ENCODE data around the gene KCNK18.

KCNK18 gene

GRCh38 chr10:117197189-117197588, at the start of gene KCNK18:
Gene KCNK18, plus strand, starts transcription at chr10:117197489. Its CDS starts 0 bp downstream, at chr10:117197489.
- no peak for DNase-seq

- no peak for DNase-seq
These were observed 49.0 kb upstream of the KCNK18 start for GRCh38 chr10:117148284-117148683.

- DNase-seq, result no peak
These were observed 44.6 kb upstream of the KCNK18 start for GRCh38 chr10:117152668-117153067.

DNA sequence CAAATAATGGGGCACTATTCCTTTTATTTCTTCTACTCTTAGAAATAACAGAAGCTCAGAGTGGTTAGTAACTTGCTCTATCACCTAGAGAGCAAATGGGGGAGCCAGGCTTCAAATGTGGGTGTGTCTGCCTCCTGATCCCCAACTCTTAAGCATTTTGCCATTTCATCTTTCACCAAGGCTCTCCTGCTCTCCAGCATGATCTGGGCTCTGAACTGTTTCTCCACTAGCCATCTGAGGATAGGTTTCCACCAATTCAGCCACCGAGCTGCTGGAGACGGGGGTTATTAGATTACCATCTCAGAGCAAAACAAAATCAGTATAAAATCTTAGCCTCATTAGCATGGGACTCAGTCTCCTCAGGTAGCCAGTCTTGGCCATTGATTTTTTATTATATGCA, 39.0 kb upstream of the KCNK18 start:
- no peak for DNase-seq

DNA sequence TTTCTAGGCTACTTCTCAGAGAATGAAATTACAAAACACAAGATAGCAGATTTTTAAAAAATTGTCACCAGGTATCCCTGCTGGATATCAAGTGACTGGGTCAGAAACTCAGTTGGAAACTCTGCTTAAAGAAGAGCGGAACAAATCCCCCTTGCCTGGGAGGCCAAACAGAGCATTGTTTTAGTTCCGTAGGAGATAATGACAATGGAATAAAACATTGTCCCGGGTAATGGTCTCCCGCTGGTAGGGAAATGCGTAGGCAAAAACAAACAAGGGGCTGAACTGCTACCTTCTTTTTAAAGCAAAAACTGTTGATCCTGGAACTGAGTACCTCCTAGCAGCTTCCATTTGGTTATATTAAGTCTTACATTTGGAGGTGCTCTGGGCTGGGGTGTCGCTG, 37.9 kb upstream of the KCNK18 start:
- no peak for DNase-seq

DNA sequence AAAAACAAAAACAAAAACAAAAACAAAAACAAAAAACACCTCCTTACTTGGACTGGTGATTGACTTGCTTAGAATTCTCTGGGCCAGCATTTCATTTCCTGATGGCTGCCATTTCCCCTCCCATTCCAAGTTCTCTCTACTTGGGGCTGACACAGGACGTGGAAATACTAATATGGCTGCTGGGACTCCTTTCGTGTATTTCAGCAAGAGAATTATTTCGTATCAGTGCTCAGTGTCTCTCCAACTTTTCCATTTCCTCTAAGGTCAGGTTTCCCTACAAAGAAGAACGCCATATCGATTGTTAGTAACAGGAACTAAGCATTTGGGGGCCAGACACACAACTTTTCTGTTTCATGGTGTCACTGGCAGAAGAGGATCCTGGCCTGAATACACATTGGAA, 36.7 kb upstream of the KCNK18 start:
- no peak for DNase-seq

- no peak for DNase-seq
These were observed 35.8 kb upstream of the KCNK18 start for GRCh38 chr10:117161386-117162033.

GRCh38 chr10:117162093-117163060, 34.9 kb upstream of the KCNK18 start:
- no peak for DNase-seq

DNA sequence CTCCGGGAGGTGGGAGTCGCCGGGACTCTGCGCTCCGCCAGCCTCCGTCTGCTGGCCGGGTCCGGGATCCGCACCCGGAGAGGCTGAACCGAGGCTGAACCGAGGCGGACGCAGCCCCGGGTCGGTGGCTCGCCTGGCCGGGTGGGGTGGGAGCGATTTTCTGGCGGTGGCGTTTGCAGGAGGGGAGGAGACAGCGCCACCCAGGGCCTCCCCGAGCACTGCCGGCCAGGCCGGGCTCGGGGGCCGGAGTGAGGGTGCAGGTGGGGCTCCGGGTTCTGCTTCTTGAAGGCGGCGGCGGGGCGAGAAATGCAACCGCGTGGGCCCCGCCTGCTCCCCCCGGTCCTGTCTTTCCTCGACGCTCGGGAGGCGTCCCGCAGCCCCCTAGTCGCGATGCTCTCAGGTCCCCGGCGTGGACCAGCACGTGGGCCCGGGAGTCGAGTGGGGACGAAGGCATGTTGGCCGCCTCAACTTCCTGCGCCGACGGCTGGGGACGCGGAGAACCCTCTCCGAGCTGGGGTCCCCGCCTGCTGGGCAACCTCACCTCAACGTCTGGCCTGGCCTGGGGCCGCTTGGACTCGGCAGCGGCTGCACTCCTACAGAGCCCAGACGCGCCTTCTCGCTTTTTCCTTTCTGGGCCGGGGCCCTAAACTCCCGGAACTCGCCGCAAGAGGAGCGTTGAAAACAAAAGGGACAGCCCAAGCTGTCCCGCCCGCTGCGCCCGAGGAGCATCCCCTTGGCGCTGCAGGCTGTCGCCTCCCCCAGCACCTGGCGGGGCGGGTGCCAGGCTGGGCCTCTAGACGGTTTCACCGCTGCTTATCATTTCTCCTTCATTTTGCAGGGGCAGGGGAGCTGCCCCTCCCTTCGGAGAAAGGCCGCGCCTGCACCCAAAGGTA, 34.0 kb upstream of the KCNK18 start:
- DNase-seq, result no peak

DNA sequence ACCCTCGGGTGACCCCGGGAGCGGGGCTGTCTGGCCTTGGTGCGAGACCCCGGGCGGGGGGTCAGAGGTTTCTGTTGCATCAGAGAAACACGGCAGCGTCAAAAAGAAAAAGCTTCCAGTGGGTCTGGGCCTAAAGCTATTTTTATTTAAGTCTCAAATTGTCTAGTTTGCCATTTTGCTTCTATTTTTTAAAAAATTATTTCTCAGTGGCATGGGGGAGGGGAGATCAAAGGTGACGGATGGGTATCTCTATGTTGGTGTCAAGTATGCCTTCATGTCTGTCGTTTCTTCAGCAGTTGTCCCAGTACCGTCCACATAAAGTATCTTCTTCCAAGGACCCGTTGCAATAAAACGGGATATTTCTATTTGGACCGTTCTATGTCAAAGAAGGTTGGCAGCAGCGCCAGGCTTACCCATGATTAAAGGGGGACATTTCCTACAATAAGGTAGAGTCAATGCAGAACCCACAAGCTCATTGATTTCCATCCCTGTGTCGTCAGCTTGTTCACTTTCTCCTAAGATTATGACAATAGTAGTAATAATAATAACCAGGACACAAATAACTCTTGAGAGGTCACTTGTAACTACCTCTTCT, 33.2 kb upstream of the KCNK18 start:
- no peak for DNase-seq

DNA sequence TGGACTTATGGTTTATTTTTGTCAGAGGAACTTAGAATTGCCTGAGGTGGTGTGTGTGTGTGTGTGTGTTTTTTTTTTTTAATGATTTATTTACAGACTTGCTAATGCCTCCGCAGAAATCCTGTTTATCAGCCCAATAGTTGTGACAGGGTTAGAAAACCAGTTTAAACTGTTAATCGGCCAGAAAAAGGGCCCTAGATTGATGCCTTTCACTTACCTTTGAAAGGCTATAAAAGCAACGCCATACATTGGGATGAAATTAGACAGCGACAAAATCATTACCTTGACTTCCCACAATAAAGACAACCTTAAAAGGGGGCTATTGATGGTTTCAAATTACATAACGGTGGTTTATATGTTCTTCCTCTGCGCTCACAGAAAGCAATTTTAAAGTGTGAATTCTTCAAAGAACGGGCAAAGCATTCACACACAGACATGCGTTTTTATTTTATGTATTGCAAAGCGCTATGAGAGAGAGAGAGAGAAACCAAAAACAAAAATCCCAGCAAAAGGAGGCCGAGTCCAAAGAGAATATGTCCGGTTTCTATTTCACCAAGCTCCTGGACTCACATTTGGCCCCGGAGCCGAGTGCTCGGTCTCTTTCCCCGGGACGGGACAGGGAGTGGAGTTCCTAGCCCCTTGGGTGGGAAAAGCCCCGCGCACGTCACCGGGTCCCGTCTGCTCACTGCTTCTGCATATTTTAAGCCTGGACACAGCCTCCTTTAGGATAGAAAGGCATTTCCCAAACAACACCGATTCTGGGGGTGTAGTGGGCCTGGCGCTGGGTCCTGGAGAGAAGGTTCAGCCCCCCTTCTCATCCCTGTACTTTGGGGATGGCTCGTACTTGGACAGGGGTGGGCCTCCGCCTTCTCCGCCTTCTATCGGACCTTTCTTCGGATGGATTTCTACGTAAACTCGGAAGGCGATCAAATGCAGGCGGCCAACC, 32.4 kb upstream of the KCNK18 start:
- DNase-seq, result no peak

DNA sequence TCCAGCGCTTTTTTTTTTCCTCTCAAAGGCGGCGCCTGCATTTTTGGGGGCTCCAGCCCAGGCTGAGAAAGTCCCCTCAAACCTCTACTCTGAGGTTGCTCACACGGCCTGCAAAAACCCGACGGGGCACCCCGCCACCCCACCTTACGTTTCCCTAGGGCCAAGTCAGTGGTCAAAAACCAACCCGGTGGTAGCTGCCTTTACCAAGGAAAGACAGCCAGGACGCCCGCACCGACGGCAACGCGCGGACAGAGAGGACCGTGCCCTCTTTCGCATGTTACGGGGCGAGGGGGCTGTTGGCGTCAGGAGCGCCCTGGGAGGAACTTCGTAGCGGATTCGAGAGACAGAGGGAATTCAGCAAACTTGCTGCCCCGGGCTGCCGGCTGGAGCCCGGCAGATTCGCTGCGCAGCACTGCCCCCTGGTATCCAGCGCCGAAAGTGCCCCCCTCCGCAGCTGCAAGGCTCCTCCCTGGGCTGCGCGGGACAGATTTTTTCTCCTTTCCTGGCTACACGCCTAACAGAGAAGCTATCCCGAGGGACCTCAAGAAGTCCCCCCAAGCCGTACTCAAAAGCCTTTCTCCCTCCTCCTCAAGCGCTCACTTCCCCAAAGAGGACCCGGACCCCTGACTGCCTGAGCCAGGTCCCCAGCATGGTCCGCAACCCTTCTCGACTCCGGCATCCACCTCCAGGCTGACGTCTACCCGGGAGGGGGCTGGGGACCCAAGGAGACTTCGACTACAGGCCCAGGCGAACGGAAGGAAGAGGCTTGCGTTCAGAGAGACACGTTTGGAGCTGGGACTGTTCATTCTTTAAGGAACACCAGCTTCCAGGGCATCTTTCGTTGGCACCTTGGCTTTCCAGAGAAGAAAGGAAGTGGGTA, 31.5 kb upstream of the KCNK18 start:
- no peak for DNase-seq

DNA sequence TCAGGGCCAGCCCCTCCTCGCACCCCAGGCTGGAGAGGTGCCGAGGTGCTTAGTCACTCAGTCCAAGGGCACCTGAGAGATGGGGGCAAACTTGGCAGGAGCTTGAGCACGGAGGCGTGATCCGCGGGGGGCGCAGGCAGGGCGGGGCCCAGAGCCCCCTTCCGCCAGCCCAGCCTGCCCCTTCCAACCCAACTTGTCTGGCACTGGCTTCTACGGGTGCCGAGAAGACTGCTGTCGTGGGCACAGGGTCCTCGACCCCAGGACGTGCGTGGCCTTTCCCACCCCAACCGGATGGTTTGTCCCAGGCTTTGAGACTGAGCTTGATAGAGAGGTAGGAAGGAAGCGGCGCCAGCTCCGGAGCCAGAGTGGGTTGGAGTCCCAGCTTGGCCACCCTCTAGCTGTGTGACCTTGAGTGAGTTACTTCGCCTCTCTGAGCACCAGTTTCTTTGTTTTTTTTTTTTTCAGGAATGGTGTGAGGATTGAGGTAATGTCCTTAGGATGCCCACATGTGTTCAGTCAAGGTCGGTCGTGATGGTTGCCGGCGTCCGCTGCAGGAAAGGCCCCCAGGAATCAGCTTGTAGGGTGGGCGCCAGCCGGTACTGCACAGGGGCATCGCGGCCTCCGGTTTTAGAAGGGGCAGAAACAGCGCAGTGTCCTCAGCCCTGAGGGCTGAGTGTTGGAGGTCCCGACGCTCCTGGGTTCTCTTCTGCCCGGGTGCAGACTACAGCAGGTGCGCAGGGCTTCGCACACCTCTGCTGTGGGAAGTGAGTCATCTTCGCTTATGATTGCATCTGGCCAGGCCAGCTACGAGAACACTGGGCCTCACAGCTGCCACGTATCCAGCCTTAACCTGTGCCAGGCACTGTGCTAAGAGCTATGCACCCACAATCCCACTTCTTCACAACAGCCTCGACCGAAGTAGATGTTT, 30.6 kb upstream of the KCNK18 start:
- no peak for DNase-seq

GRCh38 chr10:117167346-117167788, 29.9 kb upstream of the KCNK18 start:
- DNase-seq, result no peak

- peak; percentile 29 to 52 (median 38) for DNase-seq
These were observed 29.3 kb upstream of the KCNK18 start for GRCh38 chr10:117167789-117168674.

DNA sequence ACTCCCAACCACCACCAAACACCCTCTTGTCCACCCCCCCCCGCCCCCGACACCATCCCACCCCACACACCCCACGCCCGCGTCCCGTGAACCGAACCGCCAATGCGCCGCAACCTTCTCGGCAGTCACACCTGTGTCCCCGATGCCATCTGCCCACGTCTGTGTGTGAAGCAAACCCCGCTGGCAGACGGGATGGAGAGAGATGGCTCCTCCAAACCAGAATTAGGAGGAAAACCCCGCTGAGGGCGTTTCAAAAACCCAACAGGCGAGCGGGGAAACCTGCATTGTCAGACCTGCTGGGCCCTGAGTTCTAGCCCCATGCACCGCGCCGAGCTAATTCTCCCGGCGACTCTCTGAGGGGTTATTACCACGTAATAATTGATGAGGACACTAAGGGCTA, 28.6 kb upstream of the KCNK18 start:
- DNase-seq, result no peak

DNA sequence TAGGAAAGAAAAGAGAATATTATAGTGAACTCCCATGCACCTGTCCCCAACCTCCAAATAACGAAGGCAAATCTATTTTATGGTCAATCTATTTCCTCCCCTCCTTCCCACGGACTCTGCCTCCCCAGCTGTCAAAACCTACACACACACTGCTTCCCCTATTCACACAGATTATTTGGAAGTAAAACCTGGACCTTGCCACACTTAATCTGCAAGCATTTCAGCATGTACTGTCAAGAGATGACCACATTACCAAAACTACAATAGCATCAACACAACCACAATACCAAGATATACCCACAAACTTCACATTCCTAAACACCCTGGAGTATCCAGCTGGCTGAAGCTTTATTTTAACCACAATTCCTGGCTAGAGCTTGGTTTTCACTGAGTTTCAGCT, 27.8 kb upstream of the KCNK18 start:
- DNase-seq, result no peak

DNA sequence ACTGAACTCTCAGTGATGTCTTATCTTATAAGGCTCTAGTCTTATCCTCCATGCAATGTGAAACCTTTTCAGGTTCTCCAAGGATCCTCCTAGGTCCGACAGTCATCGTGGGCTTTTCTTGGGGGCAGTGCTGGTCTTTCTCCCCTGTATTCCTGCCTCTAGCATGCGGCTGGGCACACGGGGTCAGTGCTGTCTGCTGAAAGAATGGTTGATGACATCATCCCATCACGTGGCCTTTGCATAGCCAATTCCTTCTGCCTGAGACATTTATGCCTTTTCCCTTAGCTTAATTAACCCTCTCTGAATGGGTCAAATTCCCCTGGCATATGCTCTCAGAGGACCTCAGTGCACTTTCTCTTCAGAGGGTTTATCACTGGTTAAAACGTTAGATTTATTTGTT, 27.0 kb upstream of the KCNK18 start:
- no peak for DNase-seq
